Inferior parietal cortex (tissue), 1 donor: Measurements from ENCODE around the gene DNHD1.

Experiments
- DNase-seq: peaks from one replicate; pipeline ENCODE4 v3.0.0-alpha.2; 2016; ENCODE audit errors: extremely low spot score

Gene DNHD1

GRCh38 chr11:6497069-6497839, at the start of gene DNHD1:
Gene DNHD1 (plus strand): TSS chr11:6497280. CDS start chr11:6498216, 936 bp downstream.
- no peak for DNase-seq

DNA sequence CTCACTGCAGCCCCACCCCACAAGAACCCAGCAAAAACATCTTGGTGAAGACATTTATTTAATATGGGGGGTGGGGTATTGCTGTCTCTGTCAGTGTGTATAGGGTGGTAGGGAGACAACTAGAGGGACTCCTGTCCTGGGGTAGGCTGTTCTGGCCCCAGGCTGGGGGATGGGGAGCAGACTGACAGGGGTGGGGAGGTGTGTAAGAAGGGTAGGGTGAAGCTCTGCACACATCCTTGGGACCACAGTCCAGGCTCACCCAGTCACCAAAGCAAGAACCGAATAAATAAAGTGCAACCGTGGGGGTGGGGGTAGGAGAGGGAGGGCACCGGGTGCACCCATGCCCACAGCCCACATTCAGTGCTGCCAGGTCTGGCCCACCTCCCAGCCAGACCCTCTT, 48.5 kb upstream of the DNHD1 start:
- DNase-seq = no peak

- no peak for DNase-seq
Measured at GRCh38 chr11:6452219-6452618, 44.9 kb upstream of the DNHD1 start.

DNA sequence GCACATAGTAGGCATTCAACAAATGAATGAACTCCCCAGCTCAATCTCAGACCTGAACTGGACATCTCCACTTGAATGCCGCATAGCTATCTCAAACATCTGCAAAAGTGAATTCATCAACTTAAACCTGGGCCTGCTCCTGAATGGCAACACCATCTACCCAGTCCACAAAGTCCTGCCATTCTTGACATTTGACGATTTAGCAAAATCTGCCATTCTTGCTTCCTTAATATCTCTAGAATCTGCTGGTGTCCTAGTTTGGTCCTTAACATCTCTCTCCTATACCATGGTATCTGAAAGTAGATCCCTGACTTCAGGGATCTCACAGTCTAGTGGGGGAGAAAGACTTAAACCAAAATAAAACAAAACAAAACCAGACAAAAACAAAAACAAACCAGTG, 43.9 kb upstream of the DNHD1 start:
- no peak for DNase-seq

DNA sequence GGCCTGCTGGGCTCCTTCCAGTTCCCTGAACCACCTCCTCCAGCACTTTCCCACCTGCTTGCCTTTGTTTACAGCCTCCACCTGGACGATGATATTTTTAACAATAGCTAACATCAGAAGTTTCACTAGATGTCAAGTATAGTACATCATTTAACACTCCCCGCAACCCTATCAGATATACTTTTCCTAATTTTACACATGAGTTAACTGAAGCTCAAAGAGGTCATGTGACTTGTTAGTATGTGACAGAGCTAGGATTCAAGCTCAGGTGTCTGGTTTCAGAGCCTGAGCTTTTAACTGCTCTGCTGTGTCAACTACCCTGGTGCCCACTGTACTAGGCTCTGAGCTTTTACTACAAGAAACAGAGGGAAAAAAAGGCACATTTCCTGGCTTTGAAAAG, 42.0 kb upstream of the DNHD1 start:
- DNase-seq = no peak

DNA sequence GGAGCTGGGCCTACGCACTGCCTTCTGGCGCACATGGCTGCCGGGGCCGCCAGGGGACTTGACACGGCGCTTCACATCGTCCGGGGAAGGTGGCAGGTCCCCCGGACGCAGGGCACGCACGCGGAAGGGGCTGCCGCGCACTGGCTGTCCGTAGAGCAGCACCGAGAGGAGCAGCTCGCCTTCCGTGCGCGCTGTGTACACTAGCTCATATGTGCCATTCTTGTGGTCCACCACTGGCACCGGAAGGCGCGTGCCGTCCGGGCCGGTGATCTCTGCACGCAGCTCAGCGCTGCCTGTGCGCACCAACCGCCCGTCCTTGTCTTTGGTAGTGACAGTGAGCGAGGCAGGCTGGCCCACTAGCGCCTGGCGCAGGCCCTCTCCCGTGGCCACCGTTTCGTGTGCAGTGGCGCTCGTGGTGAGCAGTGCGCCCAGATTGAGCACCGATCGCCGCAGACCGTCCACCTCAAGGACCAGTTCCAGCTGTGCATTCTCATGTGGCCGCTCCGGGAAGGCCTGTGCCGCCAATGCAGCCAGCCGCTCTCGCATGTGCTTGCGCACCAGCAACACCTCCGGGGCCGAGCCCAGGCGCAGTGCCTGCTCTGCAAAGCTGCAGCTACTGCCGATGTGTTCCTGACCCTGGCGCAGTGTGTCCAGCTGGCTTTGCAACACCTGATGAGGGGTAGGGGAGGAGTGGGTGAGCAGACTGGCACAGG, 40.6 kb upstream of the DNHD1 start:
- no peak for DNase-seq

DNA sequence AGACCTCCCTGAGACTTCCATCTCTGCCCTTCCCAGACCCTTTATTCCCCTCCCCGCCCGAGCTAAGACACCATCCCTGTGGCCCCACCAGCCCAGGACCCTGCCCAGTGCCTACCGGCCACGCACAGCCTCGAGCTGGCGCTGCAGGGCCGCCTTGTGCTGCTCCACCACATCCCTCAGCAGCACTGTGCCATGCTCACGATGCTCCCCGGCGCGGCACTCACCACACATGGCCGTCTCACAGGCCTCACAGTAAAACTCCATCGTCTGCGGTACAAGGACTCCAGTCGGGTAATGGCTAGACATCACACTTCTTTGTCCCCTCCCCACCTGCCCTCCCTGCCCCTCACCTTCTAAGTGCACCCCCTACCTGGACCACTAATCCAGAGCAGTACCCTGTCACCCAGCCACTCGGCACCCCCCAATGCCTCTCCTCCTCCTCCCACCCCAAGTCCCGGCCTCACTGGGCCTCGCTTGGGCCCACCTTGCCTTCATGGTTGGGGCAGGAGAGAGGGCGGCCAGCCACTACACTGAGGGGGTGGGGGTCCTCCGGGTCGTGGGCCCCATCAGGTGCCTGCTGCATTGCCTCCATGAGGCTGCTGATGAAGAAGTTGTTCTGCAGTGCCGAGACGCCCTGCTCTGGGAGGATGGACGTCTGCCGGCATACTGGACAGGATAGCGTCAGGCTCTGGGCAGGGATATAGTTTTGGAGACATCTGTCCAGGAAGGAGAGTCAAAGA, 39.3 kb upstream of the DNHD1 start:
- no peak for DNase-seq

GRCh38 chr11:6458352-6459098, 38.6 kb upstream of the DNHD1 start:
- DNase-seq = no peak

GRCh38 chr11:6459099-6459450, 38.0 kb upstream of the DNHD1 start:
- DNase-seq = no peak

DNA sequence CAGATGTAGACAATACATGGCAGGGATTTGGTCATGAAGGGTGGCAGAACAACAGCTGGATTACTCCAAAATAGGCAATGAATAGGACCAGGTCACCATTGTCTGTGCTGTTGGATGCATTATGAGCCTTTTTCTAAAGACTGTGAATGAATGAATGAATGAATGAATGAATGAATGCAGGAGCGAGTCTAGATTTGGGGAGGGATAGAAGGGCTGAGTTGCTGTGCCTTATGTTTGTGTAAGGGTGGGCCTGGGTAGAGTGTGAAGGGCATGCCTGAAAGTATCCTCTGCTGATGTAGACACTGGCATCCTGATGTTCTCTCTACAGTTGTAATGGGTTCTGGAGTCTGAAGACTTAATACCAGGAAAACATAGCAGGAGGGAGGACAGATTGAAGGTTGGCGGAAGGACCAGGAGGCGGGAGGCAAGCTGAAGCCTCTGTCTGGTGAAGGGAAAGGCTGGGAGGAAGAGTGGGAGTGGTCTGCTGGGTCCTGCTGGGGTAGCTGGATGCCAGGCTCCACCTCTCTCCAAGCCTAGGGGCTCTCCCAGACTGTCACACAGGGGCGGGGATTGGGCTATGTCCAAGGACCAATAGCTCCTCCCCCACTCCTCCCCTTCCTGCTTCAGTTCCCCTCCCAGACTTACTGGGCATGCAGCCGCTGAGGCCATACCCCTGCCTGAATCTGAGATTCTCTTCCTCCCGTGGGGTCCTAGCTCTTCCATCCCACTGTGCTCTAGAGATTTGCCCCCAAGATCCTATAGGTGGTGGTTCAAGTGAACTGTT, 28.2 kb upstream of the DNHD1 start:
- DNase-seq = peak; percentile 77

- no peak for DNase-seq
Measured at GRCh38 chr11:6469599-6469998, 27.5 kb upstream of the DNHD1 start.

- DNase-seq = no peak
Measured at GRCh38 chr11:6472934-6473333, 24.1 kb upstream of the DNHD1 start.

GRCh38 chr11:6473451-6474412, 23.3 kb upstream of the DNHD1 start, which contains the start of gene TRIM3:
Gene TRIM3 (minus strand): TSS chr11:6473941. CDS start chr11:6465695, 8,246 bp downstream.
- peak; percentile 59 for DNase-seq

- no peak for DNase-seq
Measured at GRCh38 chr11:6474413-6474792, 22.7 kb upstream of the DNHD1 start.

- DNase-seq = no peak
Measured at GRCh38 chr11:6474806-6475500, 22.1 kb upstream of the DNHD1 start.

GRCh38 chr11:6475936-6476335, 21.1 kb upstream of the DNHD1 start:
- no peak for DNase-seq

GRCh38 chr11:6476571-6476970, 20.5 kb upstream of the DNHD1 start:
- DNase-seq = no peak

DNA sequence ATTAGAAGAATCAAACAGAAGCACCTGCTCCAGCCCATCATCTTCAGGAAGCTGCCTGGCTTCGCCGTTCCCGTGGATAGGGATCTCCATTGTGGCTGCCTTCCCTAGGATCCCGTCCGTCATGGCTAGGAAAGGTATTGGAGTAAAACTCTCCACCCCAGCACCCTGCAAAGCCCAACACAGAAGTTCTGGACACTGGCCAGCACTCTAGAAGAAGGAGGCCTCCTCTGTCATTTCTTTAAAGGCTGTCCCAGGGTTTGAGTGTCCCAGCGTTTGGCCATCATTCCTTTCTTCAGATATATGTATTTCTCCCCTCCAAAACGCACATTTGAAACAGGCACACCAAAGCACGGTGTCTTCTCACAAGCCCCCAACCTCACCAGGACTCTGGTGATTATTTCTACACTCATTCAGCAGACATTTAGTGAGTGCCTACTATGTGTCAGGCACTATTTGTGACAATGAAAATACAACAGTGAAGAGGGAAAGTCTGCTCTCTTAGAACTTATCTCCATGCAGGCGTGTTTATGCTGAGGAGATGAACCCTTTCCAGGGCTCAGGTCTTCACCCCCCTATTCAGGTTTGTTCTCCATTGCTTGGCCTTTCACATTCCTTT, 16.7 kb upstream of the DNHD1 start:
- DNase-seq = no peak
